Measurements from ENCODE around the gene SRR.

Gene SRR

DNA sequence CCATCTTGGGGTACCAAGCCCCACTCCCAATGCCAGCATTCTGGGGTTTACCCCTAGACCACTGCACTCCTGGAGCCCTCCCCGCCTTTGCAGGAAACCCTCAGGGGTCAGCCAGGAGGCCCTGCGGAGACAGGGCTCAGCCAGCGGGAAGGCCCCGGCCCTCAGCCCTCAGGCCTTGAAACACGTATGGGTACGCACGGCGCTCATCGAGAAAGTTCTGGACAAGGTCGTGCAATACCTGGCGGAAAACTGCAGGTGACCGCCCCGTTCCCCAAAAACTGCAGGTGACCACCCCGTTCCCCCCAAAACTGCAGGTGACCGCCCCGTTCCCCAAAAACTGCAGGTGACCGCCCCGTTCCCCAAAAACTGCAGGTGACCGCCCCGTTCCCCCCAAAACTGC lies 58.3 kb downstream of the SRR start:
- TF ChIP-seq, protein P1, sequence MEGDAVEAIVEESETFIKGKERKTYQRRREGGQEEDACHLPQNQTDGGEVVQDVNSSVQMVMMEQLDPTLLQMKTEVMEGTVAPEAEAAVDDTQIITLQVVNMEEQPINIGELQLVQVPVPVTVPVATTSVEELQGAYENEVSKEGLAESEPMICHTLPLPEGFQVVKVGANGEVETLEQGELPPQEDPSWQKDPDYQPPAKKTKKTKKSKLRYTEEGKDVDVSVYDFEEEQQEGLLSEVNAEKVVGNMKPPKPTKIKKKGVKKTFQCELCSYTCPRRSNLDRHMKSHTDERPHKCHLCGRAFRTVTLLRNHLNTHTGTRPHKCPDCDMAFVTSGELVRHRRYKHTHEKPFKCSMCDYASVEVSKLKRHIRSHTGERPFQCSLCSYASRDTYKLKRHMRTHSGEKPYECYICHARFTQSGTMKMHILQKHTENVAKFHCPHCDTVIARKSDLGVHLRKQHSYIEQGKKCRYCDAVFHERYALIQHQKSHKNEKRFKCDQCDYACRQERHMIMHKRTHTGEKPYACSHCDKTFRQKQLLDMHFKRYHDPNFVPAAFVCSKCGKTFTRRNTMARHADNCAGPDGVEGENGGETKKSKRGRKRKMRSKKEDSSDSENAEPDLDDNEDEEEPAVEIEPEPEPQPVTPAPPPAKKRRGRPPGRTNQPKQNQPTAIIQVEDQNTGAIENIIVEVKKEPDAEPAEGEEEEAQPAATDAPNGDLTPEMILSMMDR (IDR thresholded peaks at IDR 0.05; ENCODE audit: low read depth, low read length) = no peak
- no peak overlapping the region for H3K4me3 ChIP-seq (ENCODE audit: low read depth, low read length)

DNA sequence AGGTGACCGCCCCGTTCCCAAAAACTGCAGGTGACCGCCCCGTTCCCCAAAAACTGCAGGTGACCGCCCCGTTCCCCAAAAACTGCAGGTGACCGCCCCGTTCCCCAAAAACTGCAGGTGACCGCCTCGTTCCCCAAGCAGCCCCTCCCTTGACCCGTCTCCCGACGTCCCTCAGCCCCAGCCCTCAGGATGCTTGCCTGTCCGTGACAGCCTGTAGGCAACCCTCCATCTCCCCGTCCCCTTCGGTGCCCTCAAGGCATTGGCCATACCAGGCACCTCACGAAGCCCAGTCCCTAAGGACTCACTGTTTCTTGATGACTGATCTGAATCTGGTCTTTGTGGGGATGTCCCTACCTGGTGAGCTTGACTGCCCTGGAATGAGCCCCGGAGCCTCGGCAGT lies 58.7 kb downstream of the SRR start:
- no peak overlapping the region for H3K4me3 ChIP-seq (ENCODE audit: low read depth, low read length)
- TF ChIP-seq, protein P1 (IDR thresholded peaks at IDR 0.05; ENCODE audit: low read depth, low read length) = no peak

DNA sequence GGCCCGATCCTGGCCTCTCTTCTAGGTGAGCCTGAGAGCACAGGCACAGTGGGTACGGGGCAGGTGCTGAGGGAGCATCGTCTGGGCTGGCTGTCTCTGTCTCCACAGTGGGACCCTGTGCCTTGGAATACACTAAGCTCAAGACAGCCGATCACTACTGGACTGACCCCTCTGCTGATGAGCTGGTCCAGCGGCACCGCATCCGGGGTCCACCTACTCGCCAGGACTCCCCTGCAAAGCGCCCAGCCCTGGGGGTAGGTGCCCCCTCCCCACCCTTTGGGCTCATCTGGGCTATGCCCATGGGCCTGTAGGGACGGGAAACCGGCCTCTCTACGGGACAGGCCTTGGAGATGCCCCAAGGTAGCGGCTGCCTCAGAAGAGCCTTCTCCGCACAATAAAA lies 59.1 kb downstream of the SRR start:
- H3K4me3 ChIP-seq (ENCODE audit: low read depth, low read length) = no peak overlapping the region
- TF ChIP-seq, protein P1 (IDR thresholded peaks at IDR 0.05; ENCODE audit: low read depth, low read length) = no peak

DNA sequence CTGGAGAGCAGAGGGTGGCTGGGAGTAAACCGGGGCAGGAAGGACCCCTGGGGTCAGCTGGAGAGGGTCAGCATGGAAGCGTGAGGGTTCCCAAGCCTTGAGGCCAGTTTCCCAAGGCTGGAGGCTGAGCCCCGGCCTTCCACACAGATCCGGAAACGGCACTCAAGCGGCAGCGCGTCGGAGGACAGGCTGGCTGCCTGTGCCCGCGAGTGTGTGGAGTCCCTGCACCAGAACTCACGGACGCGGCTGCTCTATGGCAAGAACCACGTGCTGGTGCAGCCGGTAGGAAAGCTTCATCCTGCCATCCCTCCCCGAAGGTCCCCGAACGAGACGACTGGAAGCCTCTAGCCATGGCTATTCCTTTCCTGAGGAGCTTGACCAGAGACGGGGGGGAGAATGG lies 59.6 kb downstream of the SRR start:
- H3K4me3 ChIP-seq (ENCODE audit: low read depth, low read length) = no peak overlapping the region
- TF ChIP-seq, protein P1 (IDR thresholded peaks at IDR 0.05; ENCODE audit: low read depth, low read length) = no peak

DNA sequence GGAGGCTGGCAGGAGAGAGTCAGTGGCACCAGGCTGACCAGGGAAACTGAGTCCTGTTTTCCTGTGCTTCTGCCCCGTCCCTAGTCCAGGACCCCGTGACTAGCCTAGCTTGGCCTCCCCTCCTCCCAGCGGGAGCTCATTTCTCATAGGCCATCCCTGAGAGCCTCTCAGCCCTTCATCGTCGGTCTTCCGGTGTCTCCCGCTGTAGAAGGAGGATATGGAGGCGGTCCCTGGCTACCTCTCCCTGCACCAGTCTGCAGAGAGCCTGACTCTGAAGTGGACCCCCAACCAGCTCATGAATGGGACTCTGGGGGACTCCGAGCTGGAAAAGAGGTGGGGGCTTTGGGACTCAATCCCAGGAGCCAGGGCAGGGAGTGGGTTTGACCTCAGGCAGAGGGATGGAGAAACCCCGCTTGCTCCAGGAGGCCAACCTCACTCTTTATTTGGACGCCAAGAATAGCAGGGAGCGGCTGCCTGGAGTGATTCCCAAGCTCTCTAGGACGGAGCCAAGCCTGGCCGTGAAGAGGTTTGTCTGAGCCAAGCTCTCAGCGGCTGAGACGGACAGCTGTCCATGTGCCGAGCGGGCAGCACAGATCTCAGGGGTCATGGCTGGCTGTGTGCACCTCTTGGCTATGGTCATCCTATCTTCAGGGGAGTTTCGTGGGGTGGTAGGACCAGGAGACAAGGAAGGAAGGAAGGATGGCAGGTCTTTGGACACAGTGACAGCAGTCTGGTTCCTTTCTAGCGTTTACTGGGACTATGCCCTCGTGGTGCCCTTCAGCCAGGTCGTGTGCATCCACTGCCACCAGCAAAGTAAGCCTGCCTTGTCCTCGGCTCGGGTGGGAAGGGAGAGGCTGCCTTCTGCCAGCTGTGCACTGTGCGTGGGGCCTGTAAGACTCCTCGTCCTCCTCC lies 60.4 kb downstream of the SRR start:
- TF ChIP-seq, protein P1 (IDR thresholded peaks at IDR 0.05; ENCODE audit: low read depth, low read length) = no peak
- no peak overlapping the region for H3K4me3 ChIP-seq (ENCODE audit: low read depth, low read length)

DNA sequence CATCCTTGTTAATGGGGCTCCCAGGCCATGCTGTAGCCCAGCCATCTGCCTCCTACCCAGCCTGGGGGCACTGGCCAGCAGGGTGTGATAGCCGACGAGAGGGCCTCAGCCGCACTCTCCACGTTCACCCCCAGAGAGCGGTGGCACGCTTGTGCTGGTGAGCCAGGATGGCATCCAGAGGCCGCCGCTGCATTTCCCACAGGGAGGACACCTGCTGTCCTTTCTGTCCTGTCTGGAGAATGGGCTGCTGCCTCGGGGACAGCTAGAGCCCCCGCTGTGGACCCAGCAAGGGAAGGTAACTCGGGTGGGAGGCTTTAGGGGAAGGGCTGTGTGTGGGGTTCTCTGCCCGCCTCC lies 61.0 kb downstream of the SRR start:
- no peak overlapping the region for H3K4me3 ChIP-seq (ENCODE audit: low read depth, low read length)
- TF ChIP-seq, protein P1 (IDR thresholded peaks at IDR 0.05; ENCODE audit: low read depth, low read length) = no peak

DNA sequence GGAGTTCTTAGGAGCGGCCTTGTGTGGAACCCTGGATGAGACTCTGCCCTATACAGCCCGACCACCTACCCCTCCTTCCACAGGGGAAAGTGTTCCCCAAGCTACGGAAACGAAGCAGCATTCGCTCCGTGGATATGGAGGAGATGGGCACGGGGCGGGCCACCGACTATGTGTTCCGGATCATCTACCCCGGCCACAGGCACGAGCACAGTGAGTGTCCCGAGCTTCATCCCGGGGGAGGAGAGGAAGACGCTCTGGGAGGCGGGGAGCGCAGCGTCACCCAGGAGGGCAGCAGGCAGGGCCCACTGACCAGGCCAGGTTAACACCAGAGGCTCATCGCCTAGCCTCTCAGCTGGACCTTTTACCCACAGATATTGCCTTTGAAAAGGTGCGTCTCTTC lies 61.4 kb downstream of the SRR start:
- TF ChIP-seq, protein P1 (IDR thresholded peaks at IDR 0.05; ENCODE audit: low read depth, low read length) = no peak
- no peak overlapping the region for H3K4me3 ChIP-seq (ENCODE audit: low read depth, low read length)

Data from WI38 (cell line).